Osteocyte (in vitro differentiated cells): ENCODE data around the gene SPAG16. TPM values are rescaled to one million over a fixed set of nuclear protein-coding genes. Genes with fewer than 3 reads are reported as not detected.

Experiments
- DNase-seq: peaks from one replicate; pipeline ENCODE4 v3.0.0; 2021; ENCODE audit warnings: mixed read lengths; ENCODE audit not compliant: unreplicated experiment; ENCODE audit errors: extremely low spot score
- H3K27ac Mint-ChIP-seq: one replicate; pipeline ENCODE4 v1.8.0; 2021; ENCODE audit warnings: mild to moderate bottlenecking, mixed read lengths; ENCODE audit not compliant: unreplicated experiment
- H3K27me3 Mint-ChIP-seq: one replicate; pipeline ENCODE4 v1.8.0; 2021; ENCODE audit warnings: mixed read lengths; ENCODE audit not compliant: unreplicated experiment
- H3K36me3 Mint-ChIP-seq: one replicate; pipeline ENCODE4 v1.8.0; 2021; ENCODE audit warnings: mixed read lengths; ENCODE audit not compliant: unreplicated experiment
- H3K4me1 Mint-ChIP-seq: one replicate; pipeline ENCODE4 v1.8.0; 2021; ENCODE audit warnings: mixed read lengths; ENCODE audit not compliant: unreplicated experiment
- H3K4me3 Mint-ChIP-seq: one replicate; pipeline ENCODE4 v1.8.0; 2021; ENCODE audit warnings: mild to moderate bottlenecking, moderate library complexity, mixed read lengths; ENCODE audit not compliant: unreplicated experiment
- H3K9me3 Mint-ChIP-seq: one replicate; pipeline ENCODE4 v1.8.0; 2021; ENCODE audit warnings: mixed read lengths; ENCODE audit not compliant: unreplicated experiment
- CTCF ChIP-seq: fragments of 200-600 bp; sonication (generic); IDR thresholded peaks from 2 replicates; pipeline ENCODE4 v1.5.0; 2021; ENCODE audit warnings: antibody characterized with exemption, mild to moderate bottlenecking, moderate library complexity
- total RNA-seq: library from RNA; stranded (reverse); gene quantifications from 2 replicates; pipeline ENCODE4 v1.2.1, GENCODE V29; 2021

Gene SPAG16
- total RNA-seq, 1 donor from 2014 or later: 20.7 TPM

DNA sequence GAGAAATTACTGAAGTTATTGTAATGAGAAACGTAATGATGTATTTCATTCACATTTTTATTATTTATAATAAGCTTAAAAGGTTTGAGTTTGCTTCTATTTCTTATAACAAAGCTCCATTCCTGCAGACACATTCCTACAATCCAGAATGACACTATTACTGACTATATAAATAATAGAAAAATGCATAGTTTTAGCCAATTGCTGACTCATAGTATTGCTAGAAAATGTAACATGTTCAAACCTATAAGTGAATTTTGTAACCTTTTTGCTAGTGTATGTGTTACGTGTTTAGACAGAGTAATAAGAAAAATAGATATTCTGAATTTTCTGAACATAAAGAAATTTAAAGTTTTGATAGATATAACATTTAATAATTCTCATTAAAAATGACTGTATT, 1117.3 kb downstream of the SPAG16 start:
- Mint-ChIP-seq H3K4me1 (peaks cover 14% of the 10 kb centered on the region), H3K36me3 (no peaks in the 10 kb centered on the region), H3K9me3 (no peaks in the 10 kb centered on the region), H3K4me3 (no peak overlapping the region), H3K27me3 (no peaks in the 10 kb centered on the region), H3K27ac (no peak overlapping the region)
- no peak for DNase-seq
- TF ChIP-seq CTCF: no peak

DNA sequence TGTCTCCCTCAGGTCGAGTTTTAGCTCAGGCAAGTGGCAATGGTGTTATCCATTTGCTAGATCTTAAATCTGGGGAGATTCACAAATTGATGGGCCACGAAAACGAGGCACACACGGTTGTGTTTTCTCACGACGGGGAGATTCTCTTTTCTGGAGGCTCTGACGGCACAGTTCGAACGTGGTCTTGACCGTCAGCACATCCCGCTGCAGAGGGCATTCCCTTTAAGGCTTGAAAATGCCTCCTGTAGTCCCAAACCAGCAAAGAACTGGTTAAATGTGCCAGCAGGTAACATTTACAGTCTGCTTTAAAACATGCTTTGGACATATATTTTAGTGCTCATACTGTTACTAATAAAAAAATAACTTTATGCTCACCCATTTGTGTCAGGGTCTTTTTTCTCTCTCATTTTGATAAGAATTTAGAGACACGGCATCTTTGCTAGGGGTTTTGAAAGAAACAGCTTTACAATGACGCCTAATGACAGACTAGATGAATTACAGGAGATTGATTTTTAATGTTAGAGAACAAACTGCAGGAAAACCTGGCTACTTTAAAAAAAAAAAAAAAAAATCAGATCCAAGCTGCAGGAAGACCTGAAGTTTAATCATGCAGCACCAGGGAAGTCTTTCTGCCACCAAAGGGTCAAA, 1126.0 kb downstream of the SPAG16 start:
- Mint-ChIP-seq H3K4me1 (peaks cover 6% of the 10 kb centered on the region), H3K27me3 (peaks cover 26% of the 10 kb centered on the region), H3K27ac (no peak overlapping the region), H3K4me3 (no peak overlapping the region), H3K36me3 (no peaks in the 10 kb centered on the region), H3K9me3 (no peaks in the 10 kb centered on the region)
- TF ChIP-seq CTCF: peak; percentile 40
- DNase-seq: no peak

- Mint-ChIP-seq H3K9me3 (no peaks in the 10 kb centered on the region), H3K4me3 (no peak within 1 kb of the TSS), H3K4me1 (peaks cover 6% of the 10 kb centered on the region), H3K36me3 (no peaks in the 10 kb centered on the region), H3K27me3 (peaks cover 26% of the 10 kb centered on the region), H3K27ac (no peak within 1 kb of the TSS)
- DNase-seq: peak; percentile 92
- TF ChIP-seq CTCF: no peak
Measured at GRCh38 chr2:214410918-214411554, 1126.8 kb downstream of the SPAG16 start, which contains the start of gene VWC2L. VWC2L (plus strand) TSS chr2:214411054; CDS start chr2:214414194, 3,140 bp downstream.

GRCh38 chr2:214412679-214413078, 1128.4 kb downstream of the SPAG16 start:
- no peaks in the 10 kb centered on the region for H3K36me3 Mint-ChIP-seq
- no peak for DNase-seq
- H3K27ac Mint-ChIP-seq: no peak overlapping the region
- H3K4me1 Mint-ChIP-seq: peaks cover 6% of the 10 kb centered on the region
- no peak for TF ChIP-seq CTCF
- H3K9me3 Mint-ChIP-seq: no peaks in the 10 kb centered on the region
- no peak overlapping the region for H3K4me3 Mint-ChIP-seq
- peaks cover 31% of the 10 kb centered on the region for H3K27me3 Mint-ChIP-seq

GRCh38 chr2:214436470-214436869, 1152.2 kb downstream of the SPAG16 start:
- H3K36me3 Mint-ChIP-seq: no peaks in the 10 kb centered on the region
- no peak for TF ChIP-seq CTCF
- no peak for DNase-seq
- peaks cover 24% of the 10 kb centered on the region for H3K4me1 Mint-ChIP-seq
- no peak overlapping the region for H3K4me3 Mint-ChIP-seq
- H3K27me3 Mint-ChIP-seq: no peaks in the 10 kb centered on the region
- no peak overlapping the region for H3K27ac Mint-ChIP-seq
- H3K9me3 Mint-ChIP-seq: peaks cover 5% of the 10 kb centered on the region
